Calu3 (cell line): Measurements from ENCODE around the gene GNLY. TPM values are rescaled to one million over a fixed set of nuclear protein-coding genes. Genes with fewer than 3 reads are reported as not detected.

Experiments
- BruUV-seq: library from RNA; stranded (reverse); fragments of 400-500 nt; replicated peaks from 2 replicates; lab custom pipeline; 2021; lab: Mats Ljungman, UMichigan
- CTCF ChIA-PET: fragments of 300-600 bp; sonication (Branson Sonifier 250); formaldehyde crosslinking; loops from one replicate; lab custom pipeline; 2022; ENCODE audit warnings: antibody characterized with exemption; lab: Charles Lee
- DNase-seq: peaks from one replicate; pipeline ENCODE4 v3.0.0; 2022
- H3K27ac Mint-ChIP-seq: one replicate; pipeline ENCODE4 v1.8.0; 2022; ENCODE audit warnings: mixed read lengths; ENCODE audit not compliant: unreplicated experiment
- H3K27me3 Mint-ChIP-seq: one replicate; pipeline ENCODE4 v1.8.0; 2022; ENCODE audit warnings: mixed read lengths; ENCODE audit not compliant: unreplicated experiment
- H3K36me3 Mint-ChIP-seq: one replicate; pipeline ENCODE4 v1.8.0; 2022; ENCODE audit warnings: mild to moderate bottlenecking, moderate library complexity, mixed read lengths; ENCODE audit not compliant: insufficient read depth, unreplicated experiment
- H3K4me1 Mint-ChIP-seq: one replicate; pipeline ENCODE4 v1.8.0; 2022; ENCODE audit warnings: mild to moderate bottlenecking, low read depth, mixed read lengths; ENCODE audit not compliant: unreplicated experiment
- H3K4me3 Mint-ChIP-seq: one replicate; pipeline ENCODE4 v1.8.0; 2022; ENCODE audit warnings: mild to moderate bottlenecking, low read depth, moderate library complexity, mixed read lengths; ENCODE audit not compliant: unreplicated experiment
- H3K9me3 Mint-ChIP-seq: one replicate; pipeline ENCODE4 v1.8.0; 2022; ENCODE audit warnings: low read depth, mixed read lengths; ENCODE audit not compliant: unreplicated experiment
- intact Hi-C: fragments of 100-400 bp; cut with micrococcal nuclease; formaldehyde crosslinking; loops from one replicate; pipeline ENCODE4 v1.10.0; 2022; ENCODE audit not compliant: unreplicated experiment
- total RNA-seq: library from RNA; stranded (reverse); gene quantifications from 2 replicates; pipeline ENCODE4 v1.2.3, GENCODE V29; 2022
- TF ChIP-seq, protein P1 (sequence below): fragments of 200-600 bp; IDR thresholded peaks from one replicate; pipeline ENCODE4 v1.8.0; 2022; ENCODE audit warnings: antibody characterized with exemption; ENCODE audit not compliant: unreplicated experiment

The GNLY gene
- total RNA-seq, 1 experiment from 2014 or later: not detected

DNA sequence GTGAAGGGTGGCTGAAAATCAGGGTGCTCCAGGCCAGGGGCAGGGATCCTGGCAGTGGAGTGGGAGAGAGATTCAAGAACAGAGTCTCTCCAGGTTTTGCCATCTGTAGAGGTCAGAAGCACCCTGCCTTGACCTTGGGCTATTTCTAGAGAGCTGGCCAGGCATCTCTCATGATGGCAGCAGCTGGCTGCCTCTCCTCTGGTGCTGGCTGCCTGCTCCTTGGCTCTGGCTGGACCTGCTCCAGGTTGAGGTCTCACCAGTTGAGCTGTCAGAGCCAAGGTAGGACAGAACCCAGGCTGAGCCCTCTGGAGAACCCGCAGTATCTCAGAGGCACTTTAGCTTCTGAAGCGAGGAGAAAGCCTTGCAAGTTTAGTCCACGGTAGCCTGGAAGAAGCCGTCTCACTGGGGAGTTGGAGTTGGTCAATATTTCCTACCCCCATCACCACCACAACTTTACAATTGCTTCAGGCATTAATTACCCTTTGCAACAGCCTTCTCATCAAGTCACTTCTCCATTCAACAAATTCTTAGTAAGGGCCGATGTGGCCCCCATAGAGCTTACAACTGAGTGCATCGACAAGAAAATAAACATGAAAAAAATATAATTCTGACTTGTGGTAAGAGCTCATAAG, 25.6 kb downstream of the GNLY start:
- Mint-ChIP-seq H3K27ac (no peak overlapping the region), H3K27me3 (peaks cover 58% of the 10 kb centered on the region), H3K4me1 (no peaks in the 10 kb centered on the region), H3K36me3 (no peaks in the 10 kb centered on the region), H3K9me3 (peaks cover 4% of the 10 kb centered on the region), H3K4me3 (no peak overlapping the region)
- TF ChIP-seq, protein P1, sequence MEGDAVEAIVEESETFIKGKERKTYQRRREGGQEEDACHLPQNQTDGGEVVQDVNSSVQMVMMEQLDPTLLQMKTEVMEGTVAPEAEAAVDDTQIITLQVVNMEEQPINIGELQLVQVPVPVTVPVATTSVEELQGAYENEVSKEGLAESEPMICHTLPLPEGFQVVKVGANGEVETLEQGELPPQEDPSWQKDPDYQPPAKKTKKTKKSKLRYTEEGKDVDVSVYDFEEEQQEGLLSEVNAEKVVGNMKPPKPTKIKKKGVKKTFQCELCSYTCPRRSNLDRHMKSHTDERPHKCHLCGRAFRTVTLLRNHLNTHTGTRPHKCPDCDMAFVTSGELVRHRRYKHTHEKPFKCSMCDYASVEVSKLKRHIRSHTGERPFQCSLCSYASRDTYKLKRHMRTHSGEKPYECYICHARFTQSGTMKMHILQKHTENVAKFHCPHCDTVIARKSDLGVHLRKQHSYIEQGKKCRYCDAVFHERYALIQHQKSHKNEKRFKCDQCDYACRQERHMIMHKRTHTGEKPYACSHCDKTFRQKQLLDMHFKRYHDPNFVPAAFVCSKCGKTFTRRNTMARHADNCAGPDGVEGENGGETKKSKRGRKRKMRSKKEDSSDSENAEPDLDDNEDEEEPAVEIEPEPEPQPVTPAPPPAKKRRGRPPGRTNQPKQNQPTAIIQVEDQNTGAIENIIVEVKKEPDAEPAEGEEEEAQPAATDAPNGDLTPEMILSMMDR: no peak
- DNase-seq: no peak
- intact Hi-C loops: loop anchor here (10.0 kb wide), 1 partner anchor 365 kb away; no protein-coding TSS in a partner anchor
- BruUV-seq: no TSS peak
- CTCF ChIA-PET: interaction anchor here (0.9 kb wide), 1 partner anchor 27 kb away, joined by 3 read pairs; no protein-coding TSS in a partner anchor

- BruUV-seq: no TSS peak
- Mint-ChIP-seq H3K36me3 (no peaks in the 10 kb centered on the region), H3K4me1 (no peaks in the 10 kb centered on the region), H3K27me3 (peaks cover 66% of the 10 kb centered on the region), H3K27ac (no peak overlapping the region), H3K9me3 (peaks cover 4% of the 10 kb centered on the region), H3K4me3 (no peak overlapping the region)
- CTCF ChIA-PET: interaction anchor here (0.9 kb wide), 1 partner anchor 26 kb away, joined by 3 read pairs; no protein-coding TSS in a partner anchor
- TF ChIP-seq, protein P1: no peak
- intact Hi-C loops: loop anchor here (10.0 kb wide), 1 partner anchor 364 kb away; no protein-coding TSS in a partner anchor
- DNase-seq: no peak
Observed at GRCh38 chr2:85720533-85720932, 26.4 kb downstream of the GNLY start.

GRCh38 chr2:85721641-85722040, 27.5 kb downstream of the GNLY start:
- no peak overlapping the region for H3K27ac Mint-ChIP-seq
- peaks cover 72% of the 10 kb centered on the region for H3K27me3 Mint-ChIP-seq
- no peak overlapping the region for H3K4me3 Mint-ChIP-seq
- H3K9me3 Mint-ChIP-seq: peaks cover 4% of the 10 kb centered on the region
- BruUV-seq: no TSS peak
- TF ChIP-seq, protein P1: no peak
- intact Hi-C loops: loop anchor here (10.0 kb wide), 1 partner anchor 363 kb away; no protein-coding TSS in a partner anchor
- CTCF ChIA-PET: interaction anchor here (0.7 kb wide), 1 partner anchor 9 kb away, joined by 3 read pairs; no protein-coding TSS in a partner anchor
- H3K4me1 Mint-ChIP-seq: no peaks in the 10 kb centered on the region
- no peaks in the 10 kb centered on the region for H3K36me3 Mint-ChIP-seq
- no peak for DNase-seq

DNA sequence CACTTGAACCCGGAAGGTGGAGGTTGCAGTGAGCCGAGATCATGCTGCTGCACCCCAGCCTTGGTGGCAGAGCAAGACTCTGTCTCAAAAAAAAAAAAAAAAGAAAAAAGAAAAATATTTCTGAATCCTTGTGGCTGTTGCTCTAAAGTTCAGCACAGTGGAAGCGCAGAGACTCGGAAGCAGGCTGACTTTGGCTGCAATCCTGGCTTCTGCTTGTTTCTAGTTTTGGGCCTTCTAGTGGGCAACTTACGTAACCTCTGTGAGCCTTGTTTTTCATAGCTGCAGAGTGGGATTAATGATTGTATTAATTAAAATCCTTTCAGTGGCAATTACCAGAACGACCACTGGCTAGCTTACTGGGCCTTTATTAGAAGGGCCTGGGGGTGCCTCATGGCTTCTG, 28.4 kb downstream of the GNLY start:
- TF ChIP-seq, protein P1: no peak
- Mint-ChIP-seq H3K4me3 (no peak overlapping the region), H3K9me3 (peaks cover 4% of the 10 kb centered on the region), H3K4me1 (no peaks in the 10 kb centered on the region), H3K27me3 (peaks cover 70% of the 10 kb centered on the region), H3K27ac (no peak overlapping the region), H3K36me3 (no peaks in the 10 kb centered on the region)
- BruUV-seq: no TSS peak
- intact Hi-C loops: loop anchor here (10.0 kb wide), 1 partner anchor 362 kb away; no protein-coding TSS in a partner anchor
- DNase-seq: no peak
- CTCF ChIA-PET: interaction anchor here (0.7 kb wide), 1 partner anchor 10 kb away, joined by 5 read pairs; no protein-coding TSS in a partner anchor
